IMR-90 (cell line): ENCODE results near the gene ACVRL1. TPM values are rescaled to one million over a fixed set of nuclear protein-coding genes. Genes with fewer than 3 reads are reported as not detected.

Experiments
- ATAC-seq: fragments of 200-7000 bp; cut with Tn5 transposase; 2 replicates; pipeline ENCODE4 v1.9.1; 2020; ENCODE audit warnings: low read depth, mild to moderate bottlenecking, moderate library complexity
- BruUV-seq: library from RNA; stranded (reverse); fragments of 400-500 nt; replicated peaks from 2 replicates; lab custom pipeline; 2021; lab: Mats Ljungman, UMichigan
- CTCF ChIA-PET: fragments of 300-600 bp; formaldehyde crosslinking; extraction: SDS; loops from one replicate; lab custom pipeline; 2021; ENCODE audit warnings: antibody characterized with exemption; lab: Yijun Ruan, JAX
- POLR2A ChIA-PET: fragments of 300-600 bp; sonication (Branson Sonifier 250); formaldehyde crosslinking; loops from one replicate; lab custom pipeline; 2022; ENCODE audit warnings: antibody characterized with exemption; ENCODE audit not compliant: unreplicated experiment; lab: Charles Lee
- DNase-seq: peaks from one replicate; pipeline ENCODE4 v3.0.0; 2013
- H2AFZ ChIP-seq: replicated peaks from 2 replicates; pipeline ENCODE3; 2013; ENCODE audit warnings: low read length, mild to moderate bottlenecking; ENCODE audit not compliant: poor library complexity
- H2AK5ac ChIP-seq: 2 replicates; pipeline ENCODE4 v1.6.1; 2013; ENCODE audit warnings: low read depth, low read length, inconsistent platforms
- H2AK9ac ChIP-seq: replicated peaks from 2 replicates; pipeline ENCODE3; 2013; ENCODE audit warnings: mild to moderate bottlenecking, low read depth, low read length, moderate library complexity; ENCODE audit not compliant: poor library complexity
- H2BK120ac ChIP-seq: 2 replicates; pipeline ENCODE4 v1.6.1; 2013; ENCODE audit warnings: low read depth, low read length, inconsistent platforms
- H2BK15ac ChIP-seq: 3 replicates; pipeline ENCODE4 v1.6.1; 2013; ENCODE audit warnings: low read depth, low read length, inconsistent platforms
- H2BK20ac ChIP-seq: 2 replicates; pipeline ENCODE4 v1.6.1; 2013; ENCODE audit warnings: low read depth, mild to moderate bottlenecking, inconsistent platforms, low read length, moderate library complexity
- H2BK5ac ChIP-seq: 2 replicates; pipeline ENCODE4 v1.6.1; 2013; ENCODE audit warnings: mild to moderate bottlenecking, low read depth, low read length, inconsistent platforms; ENCODE audit not compliant: poor library complexity, severe bottlenecking
- H3K14ac ChIP-seq: replicated peaks from 2 replicates; pipeline ENCODE4 v1.6.1; 2013; ENCODE audit warnings: low read depth, low read length, inconsistent platforms
- H3K18ac ChIP-seq: 2 replicates; pipeline ENCODE4 v1.6.1; 2013; ENCODE audit warnings: low read depth, low read length, control low read depth
- H3K23ac ChIP-seq: 2 replicates; pipeline ENCODE4 v1.6.1; 2013; ENCODE audit warnings: low read depth, low read length, inconsistent platforms
- H3K27ac ChIP-seq: 2 replicates; pipeline ENCODE4 v1.5.1; 2013; ENCODE audit warnings: mild to moderate bottlenecking, control low read depth, low read length; ENCODE audit not compliant: insufficient read depth
- H3K27me3 ChIP-seq: 2 replicates; pipeline ENCODE4 v1.6.1; 2013; ENCODE audit warnings: low read length; ENCODE audit not compliant: control insufficient read depth, insufficient read depth
- H3K36me3 ChIP-seq: 2 replicates; pipeline ENCODE4 v1.6.1; 2013; ENCODE audit warnings: low read length, mixed read lengths; ENCODE audit not compliant: control insufficient read depth, insufficient read depth
- H3K4ac ChIP-seq: 2 replicates; pipeline ENCODE4 v1.6.1; 2013; ENCODE audit warnings: low read depth, low read length, inconsistent platforms
- H3K4me1 ChIP-seq: 2 replicates; pipeline ENCODE4 v1.6.1; 2013; ENCODE audit warnings: low read length, mixed read lengths; ENCODE audit not compliant: control insufficient read depth, insufficient read depth
- H3K4me2 ChIP-seq: 2 replicates; pipeline ENCODE4 v1.6.1; 2013; ENCODE audit warnings: low read depth, mild to moderate bottlenecking, control low read depth, low read length, moderate library complexity
- H3K4me3 ChIP-seq: 2 replicates; pipeline ENCODE4 v1.5.1; 2013; ENCODE audit warnings: low read depth, mild to moderate bottlenecking, control low read depth, low read length, moderate library complexity; ENCODE audit not compliant: insufficient read depth
- H3K56ac ChIP-seq: 2 replicates; pipeline ENCODE4 v1.6.1; 2013; ENCODE audit warnings: low read length, inconsistent platforms; ENCODE audit not compliant: insufficient read depth; ENCODE audit errors: extremely low read depth
- H3K79me1 ChIP-seq, 2 experiments: 2 replicates each; pipeline ENCODE4 v1.6.1; 2013; ENCODE audit warnings: low read length in 2 of 2, inconsistent platforms in 1 of 2, low read depth in 1 of 2
- H3K9ac ChIP-seq: 2 replicates; pipeline ENCODE4 v1.6.1; 2013; ENCODE audit warnings: low read depth, low read length, control low read depth
- H3K9me1 ChIP-seq: 2 replicates; pipeline ENCODE4 v1.6.1; 2013; ENCODE audit warnings: low read length, inconsistent platforms; ENCODE audit not compliant: insufficient read depth
- H3K9me3 ChIP-seq: 2 replicates; pipeline ENCODE4 v1.6.1; 2013; ENCODE audit warnings: low read length; ENCODE audit not compliant: control insufficient read depth, insufficient read depth
- H4K20me1 ChIP-seq: 2 replicates; pipeline ENCODE4 v1.6.1; 2013; ENCODE audit warnings: low read length, inconsistent platforms; ENCODE audit not compliant: insufficient read depth
- H4K5ac ChIP-seq: 2 replicates; pipeline ENCODE4 v1.6.1; 2013; ENCODE audit warnings: mild to moderate bottlenecking, low read depth, low read length, control low read depth
- H4K8ac ChIP-seq, 2 experiments: 2 replicates each; pipeline ENCODE4 v1.6.1; 2013; ENCODE audit warnings: low read depth in 2 of 2, low read length in 2 of 2, control low read depth in 1 of 2, inconsistent platforms in 1 of 2
- H4K91ac ChIP-seq: 2 replicates; pipeline ENCODE4 v1.6.1; 2013; ENCODE audit warnings: low read depth, low read length, inconsistent platforms; ENCODE audit not compliant: insufficient read depth
- BHLHE40 ChIP-seq: fragments of 150-350 bp; IDR thresholded peaks from 2 replicates; pipeline ENCODE4 v1.6.1; 2016; ENCODE audit warnings: mild to moderate bottlenecking, low read depth, low read length
- MAFK ChIP-seq: IDR thresholded peaks from 2 replicates; pipeline ENCODE4 v1.6.1; 2012; ENCODE audit warnings: low read depth, low read length, improper control_type of control experiment
- MXI1 ChIP-seq: IDR thresholded peaks from 2 replicates; pipeline ENCODE4 v1.6.1; 2012; ENCODE audit warnings: low read depth, mild to moderate bottlenecking, low read length, moderate library complexity, borderline replicate concordance
- RAD21 ChIP-seq: IDR thresholded peaks from 2 replicates; pipeline ENCODE4 v1.6.1; 2012; ENCODE audit warnings: low read length, improper control_type of control experiment
- SMC3 ChIP-seq: fragments of 150-350 bp; IDR thresholded peaks from 2 replicates; pipeline ENCODE4 v1.6.1; 2016; ENCODE audit warnings: low read depth, mild to moderate bottlenecking, antibody characterized with exemption, low read length, moderate library complexity
- WGBS, 2 experiments: methylation state at CpG; one replicate each; pipeline versions ENCODE4 v1.1.5 to v1.1.7; 2013; ENCODE audit warnings: missing lambda C conversion rate in 2 of 2; ENCODE audit not compliant: insufficient read length in 1 of 2; ENCODE audit errors: extremely low coverage in 2 of 2; 5-methylcytosine and 5-hydroxymethylcytosine counted together
- dilution Hi-C: fragments of 300-500 bp; cut with HindIII; formaldehyde crosslinking; loops from one replicate; pipeline ENCODE4 v1.14.3; 2018; ENCODE audit warnings: low sequenced_read_pairs; ENCODE audit not compliant: unreplicated experiment
- in situ Hi-C: fragments of 300-500 bp; cut with MboI; formaldehyde crosslinking; loops from 3 replicates; pipeline ENCODE4 v1.14.3; 2019; ENCODE audit warnings: low sequenced_read_pairs, inconsistent platforms, mixed read lengths
- intact Hi-C: fragments of 100-400 bp; cut with micrococcal nuclease; formaldehyde crosslinking; loops from 2 replicates; pipeline ENCODE4 v1.10.0; 2022
- polyA plus RNA-seq, 3 experiments: library from polyadenylated mRNA; depleted of rRNA; stranded (reverse); fragments of >200 nt; gene quantifications; 2 replicates each; pipeline ENCODE4 v1.2.3, GENCODE V29; 2012; ENCODE audit warnings: low replicate concordance in 1 of 3
- total RNA-seq: library from RNA; depleted of rRNA; stranded (reverse); fragments of >200 nt; gene quantifications from 2 replicates; pipeline ENCODE4 v1.2.3, GENCODE V29; 2012
- TF ChIP-seq, protein P1 (sequence below): conservative IDR thresholded peaks from 2 replicates; pipeline ENCODE4 v1.5.1; 2012; ENCODE audit warnings: mild to moderate bottlenecking, low read depth, low read length, improper control_type of control experiment

Gene ACVRL1
- total and polyA plus RNA-seq, 2 of the 4 experiments (the other 2 are of a cell fraction) = 6.4 to 7.5 TPM

DNA sequence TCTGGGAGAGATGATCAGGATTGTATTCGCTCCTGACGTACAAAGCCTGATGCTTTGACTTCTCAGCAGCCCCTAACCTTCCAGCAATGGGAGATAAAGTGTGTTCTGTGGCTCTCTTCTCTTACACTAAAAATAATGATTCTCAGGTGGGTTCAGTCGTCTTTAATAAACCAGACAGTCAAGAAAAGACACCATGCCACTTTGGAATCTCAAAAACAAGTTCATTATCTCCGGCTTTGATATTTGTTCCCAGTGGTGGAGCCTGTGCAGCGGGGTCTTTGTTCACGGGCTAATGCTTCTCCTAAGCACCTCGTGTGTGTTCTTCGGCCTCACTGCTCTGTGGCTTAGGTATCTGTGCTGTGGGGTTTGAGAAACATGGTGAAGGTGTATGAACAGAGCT lies 45.8 kb downstream of the ACVRL1 start (continued):
- no peak for TF ChIP-seq RAD21
- no peak for TF ChIP-seq SMC3
- no peak for TF ChIP-seq MXI1
- no peak for TF ChIP-seq BHLHE40

DNA sequence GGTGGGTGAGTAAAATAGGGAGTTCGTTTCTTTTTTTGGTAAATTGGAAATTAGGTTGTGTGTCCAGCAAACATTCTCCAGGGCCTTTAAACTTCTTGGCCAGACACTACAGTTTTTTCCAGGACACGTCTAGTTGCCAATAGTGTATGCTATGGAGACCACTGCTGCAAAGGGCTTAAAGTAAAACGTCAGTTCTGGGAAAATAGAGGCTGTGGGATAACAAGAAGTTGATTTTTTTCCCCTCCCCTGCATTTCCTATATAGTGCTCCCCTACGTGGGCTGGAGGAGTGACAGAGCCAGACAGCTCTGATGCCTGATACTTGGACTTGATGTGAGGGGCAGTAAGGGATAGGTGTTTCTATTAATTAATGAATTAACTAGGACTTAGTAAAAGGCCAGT lies 46.6 kb downstream of the ACVRL1 start:
- Histone ChIP-seq H3K9me1 (peaks cover 7% of the 10 kb centered on the region), H3K23ac (no peak overlapping the region), H3K4me1 (peaks cover 9% of the 10 kb centered on the region), H3K27me3 (peaks cover 10% of the 10 kb centered on the region), H3K18ac (no peak overlapping the region), H3K14ac (no peak overlapping the region), H3K79me1 (peaks cover 36 to 64% of the 10 kb centered on the region in 2 experiments), H4K20me1 (peaks cover 38% of the 10 kb centered on the region), H3K4ac (no peak overlapping the region), H2AK9ac (no peak overlapping the region), H3K36me3 (no peaks in the 10 kb centered on the region), H3K9me3 (no peaks in the 10 kb centered on the region), H2BK15ac (no peak overlapping the region), H4K5ac (no peak overlapping the region), H2AK5ac (no peak overlapping the region), H3K9ac (no peak overlapping the region), H2AFZ (no peak overlapping the region), H3K4me3 (no peak overlapping the region), H2BK120ac (no peak overlapping the region), H4K91ac (no peak overlapping the region), H2BK5ac (no peak overlapping the region), H4K8ac (no peak overlapping the region), H3K4me2 (peak overlapping the region; percentile 75), H2BK20ac (no peak overlapping the region), H3K56ac (no peak overlapping the region), H3K27ac (no peak overlapping the region)
- BruUV-seq = TSS peak; percentile 24
- dilution Hi-C loops (loop anchor here (25.0 kb wide), 1 partner anchor 92 kb away; no protein-coding TSS in a partner anchor), in situ Hi-C loops (no loop called here), intact Hi-C loops (no loop called here)
- WGBS, 2 experiments = 100% methylated on average over 1 of the region's 4 CpGs; no CpG with 5 or more reads in 1 of the 2 experiments
- DNase-seq = no peak
- ChIA-PET POLR2A (no interaction called here), CTCF (interaction anchor here (1.0 kb wide), 1 partner anchor 17 kb away, joined by 3 read pairs; no protein-coding TSS in a partner anchor)
- no peak for ATAC-seq
- TF ChIP-seq, protein P1, sequence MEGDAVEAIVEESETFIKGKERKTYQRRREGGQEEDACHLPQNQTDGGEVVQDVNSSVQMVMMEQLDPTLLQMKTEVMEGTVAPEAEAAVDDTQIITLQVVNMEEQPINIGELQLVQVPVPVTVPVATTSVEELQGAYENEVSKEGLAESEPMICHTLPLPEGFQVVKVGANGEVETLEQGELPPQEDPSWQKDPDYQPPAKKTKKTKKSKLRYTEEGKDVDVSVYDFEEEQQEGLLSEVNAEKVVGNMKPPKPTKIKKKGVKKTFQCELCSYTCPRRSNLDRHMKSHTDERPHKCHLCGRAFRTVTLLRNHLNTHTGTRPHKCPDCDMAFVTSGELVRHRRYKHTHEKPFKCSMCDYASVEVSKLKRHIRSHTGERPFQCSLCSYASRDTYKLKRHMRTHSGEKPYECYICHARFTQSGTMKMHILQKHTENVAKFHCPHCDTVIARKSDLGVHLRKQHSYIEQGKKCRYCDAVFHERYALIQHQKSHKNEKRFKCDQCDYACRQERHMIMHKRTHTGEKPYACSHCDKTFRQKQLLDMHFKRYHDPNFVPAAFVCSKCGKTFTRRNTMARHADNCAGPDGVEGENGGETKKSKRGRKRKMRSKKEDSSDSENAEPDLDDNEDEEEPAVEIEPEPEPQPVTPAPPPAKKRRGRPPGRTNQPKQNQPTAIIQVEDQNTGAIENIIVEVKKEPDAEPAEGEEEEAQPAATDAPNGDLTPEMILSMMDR = no peak
- TF ChIP-seq MAFK = no peak
